ENCODE measurements around the gene LGALS7. TPM values are rescaled to one million over a fixed set of nuclear protein-coding genes. Genes with fewer than 3 reads are reported as not detected.
"Not testable (repeated sequence)": the region's sequence is repeated elsewhere in the genome, so short reads cannot be mapped to it uniquely, and the experiment has no call there.

The LGALS7 gene
- total and polyA plus RNA-seq, 8 donors = 1.7 to 1,381 (median 2.0) TPM; not detected in 5

- Histone ChIP-seq H3K27me3 (no peaks in the 10 kb centered on the region), H3K27ac (no peak overlapping the region), H3K9me3 (no peaks in the 10 kb centered on the region), H3K4me1 (peaks cover 0 to 8% (median 6%) of the 10 kb centered on the region in 4 donors), H3K36me3 (no peaks in the 10 kb centered on the region), H3K4me3 (no peak overlapping the region)
- WGBS, 5 donors = 91 to 99% (median 96%) methylated on average over 5 of the region's 5 CpGs
- intact Hi-C loops (cut with DNase I; ENCODE audit: low total_unique reads) = no loop called here
- TF ChIP-seq POLR2A (IDR thresholded peaks at IDR 0.05) (no peak), EP300 (IDR thresholded peaks at IDR 0.05) (no peak), CTCF (IDR thresholded peaks at IDR 0.05) (no peak), POLR2AphosphoS5 (IDR thresholded peaks at IDR 0.05) (no peak)
- no peak for DNase-seq
Measured at GRCh38 chr19:38793671-38794070, 20.4 kb upstream of the LGALS7 start.

- peaks cover 0 to 8% (median 6%) of the 10 kb centered on the region in 4 donors for H3K4me1 ChIP-seq
- no peaks in the 10 kb centered on the region for H3K9me3 ChIP-seq
- intact Hi-C loops (cut with DNase I; ENCODE audit: low total_unique reads) = no loop called here
- H3K27me3 ChIP-seq = no peaks in the 10 kb centered on the region
- DNase-seq = no peak
- no peaks in the 10 kb centered on the region for H3K36me3 ChIP-seq
- 74 to 89% (median 76%) methylated on average over 8 of the region's 8 CpGs for WGBS, 5 donors
- no peak for TF ChIP-seq POLR2A (IDR thresholded peaks at IDR 0.05)
- TF ChIP-seq CTCF (IDR thresholded peaks at IDR 0.05) = no peak
- TF ChIP-seq EP300 (IDR thresholded peaks at IDR 0.05) = no peak
- TF ChIP-seq POLR2AphosphoS5 (IDR thresholded peaks at IDR 0.05) = no peak
- no peak overlapping the region for H3K27ac ChIP-seq
- no peak overlapping the region for H3K4me3 ChIP-seq
Measured at GRCh38 chr19:38793177-38793576, 19.9 kb upstream of the LGALS7 start.

- Histone ChIP-seq H3K4me1 (peaks cover 0 to 8% (median 6%) of the 10 kb centered on the region in 4 donors), H3K4me3 (peak overlapping the region; percentile 11 to 42 (median 26)), H3K36me3 (no peaks in the 10 kb centered on the region), H3K9me3 (no peaks in the 10 kb centered on the region), H3K27me3 (no peaks in the 10 kb centered on the region), H3K27ac (peak overlapping the region in 1 of 5 donors; percentile 20)
- WGBS, 5 donors = 10 to 24% (median 13%) methylated on average over 34 to 64 of the region's 71 CpGs
- peak; percentile 39 to 79 for DNase-seq
- TF ChIP-seq CTCF (IDR thresholded peaks at IDR 0.05) (peak in 2 of 7 experiments; percentile 28 to 37), POLR2AphosphoS5 (IDR thresholded peaks at IDR 0.05) (no peak)
- intact Hi-C loops (cut with DNase I; ENCODE audit: low total_unique reads) = no loop called here
Measured at GRCh38 chr19:38792250-38793111, 19.2 kb upstream of the LGALS7 start.

- H3K27me3 ChIP-seq; H3K9me3 ChIP-seq; H3K36me3 ChIP-seq; intact Hi-C loops (cut with DNase I; ENCODE audit: low total_unique reads); DNase-seq; H3K4me1 ChIP-seq; H3K27ac ChIP-seq: not testable (repeated sequence)
- H3K4me3 ChIP-seq = peak overlapping the region in 1 of 4 donors; percentile 27
- WGBS, 5 donors = no CpG with 5 or more reads among the region's 40 CpGs
Measured at GRCh38 chr19:38791451-38792064, 18.2 kb upstream of the LGALS7 start.

GRCh38 chr19:38790507-38791403 lies 17.4 kb upstream of the LGALS7 start:
- H3K27ac ChIP-seq; H3K27me3 ChIP-seq; H3K36me3 ChIP-seq; intact Hi-C loops (cut with DNase I; ENCODE audit: low total_unique reads); H3K4me1 ChIP-seq; DNase-seq; H3K9me3 ChIP-seq: not testable (repeated sequence)
- WGBS, 5 donors = 57 to 75% (median 60%) methylated on average over 9 to 17 of the region's 49 CpGs; no CpG with 5 or more reads in 1 of the 5 donors
- H3K4me3 ChIP-seq = peak overlapping the region in 1 of 4 donors; percentile 27
